Measurements from ENCODE around the gene LAD1. TPM values are rescaled to one million over a fixed set of nuclear protein-coding genes. Genes with fewer than 3 reads are reported as not detected.

Gene LAD1
- total RNA-seq, 1 donor from 2014 or later = 38.0 TPM

GRCh38 chr1:201346987-201347386 is 52.1 kb downstream of the LAD1 start:
- peaks cover 26% of the 10 kb centered on the region for H3K27me3 Mint-ChIP-seq
- TF ChIP-seq, protein P1, sequence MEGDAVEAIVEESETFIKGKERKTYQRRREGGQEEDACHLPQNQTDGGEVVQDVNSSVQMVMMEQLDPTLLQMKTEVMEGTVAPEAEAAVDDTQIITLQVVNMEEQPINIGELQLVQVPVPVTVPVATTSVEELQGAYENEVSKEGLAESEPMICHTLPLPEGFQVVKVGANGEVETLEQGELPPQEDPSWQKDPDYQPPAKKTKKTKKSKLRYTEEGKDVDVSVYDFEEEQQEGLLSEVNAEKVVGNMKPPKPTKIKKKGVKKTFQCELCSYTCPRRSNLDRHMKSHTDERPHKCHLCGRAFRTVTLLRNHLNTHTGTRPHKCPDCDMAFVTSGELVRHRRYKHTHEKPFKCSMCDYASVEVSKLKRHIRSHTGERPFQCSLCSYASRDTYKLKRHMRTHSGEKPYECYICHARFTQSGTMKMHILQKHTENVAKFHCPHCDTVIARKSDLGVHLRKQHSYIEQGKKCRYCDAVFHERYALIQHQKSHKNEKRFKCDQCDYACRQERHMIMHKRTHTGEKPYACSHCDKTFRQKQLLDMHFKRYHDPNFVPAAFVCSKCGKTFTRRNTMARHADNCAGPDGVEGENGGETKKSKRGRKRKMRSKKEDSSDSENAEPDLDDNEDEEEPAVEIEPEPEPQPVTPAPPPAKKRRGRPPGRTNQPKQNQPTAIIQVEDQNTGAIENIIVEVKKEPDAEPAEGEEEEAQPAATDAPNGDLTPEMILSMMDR (IDR thresholded peaks at IDR 0.05; ENCODE audit: unreplicated experiment) = no peak
- DNase-seq (ENCODE audit: low spot score, unreplicated experiment) = no peak
- no peak overlapping the region for H3K4me3 Mint-ChIP-seq (ENCODE audit: low read depth)
- no peak overlapping the region for H3K27ac Mint-ChIP-seq
- H3K36me3 Mint-ChIP-seq (ENCODE audit: insufficient read depth) = no peaks in the 10 kb centered on the region
- no peaks in the 10 kb centered on the region for H3K4me1 Mint-ChIP-seq (ENCODE audit: low read depth)
- H3K9me3 Mint-ChIP-seq (ENCODE audit: low read depth) = no peaks in the 10 kb centered on the region

DNA sequence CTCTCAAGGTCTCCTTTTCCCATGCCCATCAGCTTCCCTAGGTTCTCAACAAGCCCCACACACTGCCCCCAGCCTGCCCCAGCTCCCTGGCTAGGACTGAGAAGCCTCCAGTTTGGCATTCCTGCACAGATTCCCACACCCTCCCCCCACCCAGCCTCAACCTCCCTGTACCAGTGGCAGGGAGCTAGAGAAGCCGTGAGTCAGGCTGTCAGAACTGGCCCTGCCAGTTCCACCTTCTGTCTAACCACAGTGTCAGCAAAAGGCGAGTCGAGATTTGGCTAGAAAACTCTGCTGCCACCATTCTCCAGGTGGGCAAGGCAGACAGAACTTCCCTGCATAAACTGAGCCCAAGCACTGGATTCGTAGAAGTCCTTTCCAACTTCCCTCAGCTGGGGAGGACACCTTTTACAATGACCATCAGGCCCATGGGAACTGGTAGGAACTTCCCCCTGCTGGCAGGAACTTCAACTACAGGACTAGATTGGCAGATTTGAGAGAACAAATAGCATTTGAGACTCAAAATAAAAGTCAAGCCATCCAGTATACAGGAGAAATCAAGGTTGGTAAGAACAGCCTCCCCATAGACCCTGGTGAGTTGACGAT is 52.7 kb downstream of the LAD1 start:
- Mint-ChIP-seq H3K4me3 (ENCODE audit: low read depth) (no peak overlapping the region), H3K36me3 (ENCODE audit: insufficient read depth) (no peaks in the 10 kb centered on the region), H3K9me3 (ENCODE audit: low read depth) (peaks cover 1% of the 10 kb centered on the region), H3K27ac (no peak overlapping the region), H3K27me3 (peaks cover 23% of the 10 kb centered on the region), H3K4me1 (ENCODE audit: low read depth) (no peaks in the 10 kb centered on the region)
- peak; percentile 36 for DNase-seq (ENCODE audit: low spot score, unreplicated experiment)
- TF ChIP-seq, protein P1 (IDR thresholded peaks at IDR 0.05; ENCODE audit: unreplicated experiment) = peak; percentile 65

DNA sequence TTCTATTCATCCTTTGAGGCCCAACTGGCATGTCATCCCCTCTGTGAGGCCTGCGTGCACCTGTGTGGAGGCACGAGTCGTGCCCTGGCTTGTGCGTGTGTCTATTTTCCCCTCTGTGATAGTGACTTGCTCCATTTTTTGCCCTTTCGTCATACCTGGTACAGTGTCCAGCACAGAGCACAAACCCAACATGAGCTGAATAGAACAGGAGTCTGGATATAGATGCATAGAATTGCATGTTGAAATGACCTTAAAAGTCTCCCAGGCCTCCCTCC is 54.1 kb downstream of the LAD1 start:
- Mint-ChIP-seq H3K27ac (no peak overlapping the region), H3K9me3 (ENCODE audit: low read depth) (peaks cover 6% of the 10 kb centered on the region), H3K4me3 (ENCODE audit: low read depth) (no peak overlapping the region), H3K27me3 (peaks cover 19% of the 10 kb centered on the region), H3K4me1 (ENCODE audit: low read depth) (no peaks in the 10 kb centered on the region), H3K36me3 (ENCODE audit: insufficient read depth) (no peaks in the 10 kb centered on the region)
- TF ChIP-seq, protein P1 (IDR thresholded peaks at IDR 0.05; ENCODE audit: unreplicated experiment) = no peak
- no peak for DNase-seq (ENCODE audit: low spot score, unreplicated experiment)

DNA sequence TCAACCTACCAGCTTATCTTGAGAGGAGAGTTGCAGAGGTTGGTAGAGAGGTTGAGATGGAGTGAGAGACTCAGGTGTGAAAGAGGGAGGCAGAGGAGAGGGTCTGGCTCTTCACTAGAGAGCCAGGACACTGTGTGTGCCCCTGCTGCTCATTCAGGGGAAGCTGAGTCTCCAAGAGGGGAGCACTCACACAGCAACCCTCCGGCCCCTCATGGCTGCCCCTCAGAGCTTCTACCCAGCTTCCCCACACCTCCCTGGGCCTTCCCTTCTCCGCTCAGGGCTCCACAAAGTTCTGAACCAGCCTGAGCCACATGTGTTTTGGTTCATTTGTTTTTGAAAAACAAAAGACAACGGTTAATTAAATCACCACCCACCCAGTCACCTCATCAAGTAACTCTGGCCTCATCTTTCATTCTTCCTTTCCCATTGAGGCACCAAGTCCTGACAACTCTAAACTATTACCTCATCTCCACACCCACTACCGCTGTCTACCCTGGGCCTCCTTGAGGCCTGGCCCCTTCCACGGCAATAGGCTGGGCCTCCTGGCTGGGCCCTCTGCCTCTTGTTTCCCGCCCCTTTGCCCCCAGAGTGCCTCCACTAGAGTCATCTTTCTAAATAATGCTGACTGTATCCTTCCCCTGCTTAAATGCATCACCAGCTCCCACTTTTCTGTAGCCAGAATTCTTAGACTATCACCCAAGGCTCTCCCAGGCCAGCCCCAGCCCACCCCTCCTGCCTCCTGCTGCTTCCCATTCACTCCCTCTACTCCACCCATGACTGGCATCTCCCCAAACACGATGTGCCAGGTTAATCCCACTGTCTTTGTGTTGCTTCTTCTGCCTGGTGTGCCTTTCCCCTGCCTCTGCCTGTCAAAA is 54.7 kb downstream of the LAD1 start:
- H3K36me3 Mint-ChIP-seq (ENCODE audit: insufficient read depth) = no peaks in the 10 kb centered on the region
- H3K4me3 Mint-ChIP-seq (ENCODE audit: low read depth) = no peak overlapping the region
- TF ChIP-seq, protein P1 (IDR thresholded peaks at IDR 0.05; ENCODE audit: unreplicated experiment) = no peak
- H3K9me3 Mint-ChIP-seq (ENCODE audit: low read depth) = peaks cover 6% of the 10 kb centered on the region
- DNase-seq (ENCODE audit: low spot score, unreplicated experiment) = no peak
- peaks cover 17% of the 10 kb centered on the region for H3K27me3 Mint-ChIP-seq
- no peaks in the 10 kb centered on the region for H3K4me1 Mint-ChIP-seq (ENCODE audit: low read depth)
- no peak overlapping the region for H3K27ac Mint-ChIP-seq

DNA sequence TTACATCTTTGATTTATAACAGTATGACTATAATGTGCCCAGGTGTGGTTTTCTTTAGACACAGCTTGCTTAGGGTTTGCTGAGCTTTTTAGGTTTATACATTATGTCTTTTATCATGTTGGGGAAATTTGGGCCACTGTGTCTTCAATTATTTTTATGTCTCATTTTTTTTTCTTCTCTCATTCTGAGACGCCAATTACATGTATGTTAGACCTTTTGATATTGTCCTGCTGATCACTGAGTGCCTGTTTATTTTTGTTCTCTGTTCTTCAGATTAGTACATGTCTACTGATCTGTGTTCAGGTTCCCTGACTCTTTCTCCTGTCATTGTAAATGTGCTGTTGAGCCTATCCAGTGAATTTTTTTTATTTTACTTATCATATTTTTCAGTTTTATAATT is 57.7 kb downstream of the LAD1 start:
- Mint-ChIP-seq H3K4me1 (ENCODE audit: low read depth) (no peaks in the 10 kb centered on the region), H3K36me3 (ENCODE audit: insufficient read depth) (no peaks in the 10 kb centered on the region), H3K27me3 (peaks cover 13% of the 10 kb centered on the region), H3K9me3 (ENCODE audit: low read depth) (peaks cover 6% of the 10 kb centered on the region), H3K27ac (no peak overlapping the region), H3K4me3 (ENCODE audit: low read depth) (no peak overlapping the region)
- DNase-seq (ENCODE audit: low spot score, unreplicated experiment) = no peak
- TF ChIP-seq, protein P1 (IDR thresholded peaks at IDR 0.05; ENCODE audit: unreplicated experiment) = no peak

Data from progenitor cell of endocrine pancreas (in vitro differentiated cells).